Testis (tissue), 3 donors: ENCODE data around the gene SLC6A15. TPM values are rescaled to one million over a fixed set of nuclear protein-coding genes. Genes with fewer than 3 reads are reported as not detected.

Source experiments
- DNase-seq: peaks from one replicate; pipeline ENCODE4 v3.0.0-alpha.2; 2019
- H3K27ac ChIP-seq, 2 donors: fragments of 200-600 bp; sonication (generic); one replicate each; pipeline ENCODE4 v1.5.1; 2019
- H3K27me3 ChIP-seq: fragments of 200-600 bp; sonication (generic); one replicate; pipeline ENCODE4 v1.5.1; 2019
- H3K36me3 ChIP-seq: fragments of 200-600 bp; sonication (generic); one replicate; pipeline ENCODE4 v1.5.1; 2017; ENCODE audit warnings: low read depth; ENCODE audit errors: missing control alignments
- H3K4me1 ChIP-seq: fragments of 200-600 bp; sonication (generic); one replicate; pipeline ENCODE4 v1.5.1; 2019
- H3K4me3 ChIP-seq, 2 donors: fragments of 200-600 bp; sonication (generic); one replicate each; pipeline ENCODE4 v1.5.1; 2017 to 2019
- H3K9me3 ChIP-seq: fragments of 200-600 bp; sonication (generic); one replicate; pipeline ENCODE4 v1.5.1; 2017
- POLR2A ChIP-seq: fragments of 450-650 bp; IDR thresholded peaks from one replicate; pipeline ENCODE4 v1.6.1; 2017; ENCODE audit warnings: antibody characterized with exemption, mild to moderate bottlenecking, moderate library complexity
- WGBS, 2 donors: methylation state at CpG; one replicate each; pipeline ENCODE4 v1.1.5; 2018; 5-methylcytosine and 5-hydroxymethylcytosine counted together
- intact Hi-C: fragments of 100-400 bp; cut with DNase I; formaldehyde crosslinking; loops from one replicate; pipeline ENCODE4 v1.15.1; 2023; ENCODE audit warnings: low total_unique reads
- polyA plus RNA-seq: library from polyadenylated mRNA; stranded (reverse); fragments of 350-450 nt; fragmentation: Illumina TruSeq; extraction: RNeasy Lipid Tissue Mini Kit (QIAGEN cat#74804); gene quantifications from one replicate; pipeline ENCODE4 v1.2.3, GENCODE V29; 2014; ENCODE audit warnings: low read depth, low replicate concordance; ENCODE audit not compliant: insufficient read depth
- total RNA-seq, 2 donors: library from RNA; depleted of rRNA; stranded (reverse); fragments of >200 nt; gene quantifications; one replicate each; pipeline ENCODE4 v1.2.3, GENCODE V29; 2016
- TF ChIP-seq, protein P1 (sequence below), 3 experiments: fragments of 450-650 bp in 2 of 3; fragments of 200-600 bp in 1 of 3; sonication (generic) in 1 of 3; IDR thresholded peaks; one replicate each; pipeline ENCODE4 v1.5.1; 2016 to 2019; ENCODE audit warnings: antibody characterized with exemption in 3 of 3, mild to moderate bottlenecking in 2 of 3, moderate library complexity in 1 of 3

SLC6A15 gene
- total and polyA plus RNA-seq, 3 donors from 2014 or later: 1.7 to 3.1 (median 2.0) TPM

DNA sequence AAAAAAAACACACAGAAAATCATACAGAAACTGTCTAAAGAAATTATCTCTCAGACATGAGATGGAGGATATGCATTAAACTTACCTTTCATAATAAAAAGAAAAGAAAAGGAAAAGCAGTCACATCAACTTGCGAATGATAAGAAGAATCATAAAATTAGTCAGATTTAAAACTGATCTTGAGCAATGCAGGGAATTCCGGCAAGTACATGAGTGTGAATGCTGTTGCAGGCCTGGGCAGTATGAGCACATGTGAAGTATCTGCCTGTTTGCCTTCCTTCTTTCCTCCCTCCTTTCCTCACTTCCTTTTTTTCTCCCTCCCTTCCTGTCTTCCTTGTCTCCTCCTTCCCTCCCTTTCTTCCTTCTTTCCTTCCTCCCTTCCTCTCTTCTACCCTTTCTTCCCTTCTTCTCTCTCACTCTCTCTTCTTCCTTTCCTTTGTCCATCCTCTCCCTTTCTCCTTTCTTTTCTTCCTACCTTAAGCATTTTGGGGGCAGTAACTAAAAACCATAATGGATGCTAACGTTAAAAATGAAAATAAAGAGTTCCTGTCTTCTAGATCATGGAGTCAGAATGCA is 38.5 kb upstream of the SLC6A15 start:
- no peak overlapping the region for H3K27ac ChIP-seq
- no peaks in the 10 kb centered on the region for H3K36me3 ChIP-seq
- H3K27me3 ChIP-seq: no peaks in the 10 kb centered on the region
- no peak for DNase-seq
- no peak overlapping the region for H3K4me3 ChIP-seq
- intact Hi-C loops: no loop called here
- 83 to 84% methylated on average over 3 of the region's 3 CpGs for WGBS, 2 donors
- H3K4me1 ChIP-seq: no peaks in the 10 kb centered on the region
- H3K9me3 ChIP-seq: no peaks in the 10 kb centered on the region
- no peak for TF ChIP-seq POLR2A
- TF ChIP-seq, protein P1, sequence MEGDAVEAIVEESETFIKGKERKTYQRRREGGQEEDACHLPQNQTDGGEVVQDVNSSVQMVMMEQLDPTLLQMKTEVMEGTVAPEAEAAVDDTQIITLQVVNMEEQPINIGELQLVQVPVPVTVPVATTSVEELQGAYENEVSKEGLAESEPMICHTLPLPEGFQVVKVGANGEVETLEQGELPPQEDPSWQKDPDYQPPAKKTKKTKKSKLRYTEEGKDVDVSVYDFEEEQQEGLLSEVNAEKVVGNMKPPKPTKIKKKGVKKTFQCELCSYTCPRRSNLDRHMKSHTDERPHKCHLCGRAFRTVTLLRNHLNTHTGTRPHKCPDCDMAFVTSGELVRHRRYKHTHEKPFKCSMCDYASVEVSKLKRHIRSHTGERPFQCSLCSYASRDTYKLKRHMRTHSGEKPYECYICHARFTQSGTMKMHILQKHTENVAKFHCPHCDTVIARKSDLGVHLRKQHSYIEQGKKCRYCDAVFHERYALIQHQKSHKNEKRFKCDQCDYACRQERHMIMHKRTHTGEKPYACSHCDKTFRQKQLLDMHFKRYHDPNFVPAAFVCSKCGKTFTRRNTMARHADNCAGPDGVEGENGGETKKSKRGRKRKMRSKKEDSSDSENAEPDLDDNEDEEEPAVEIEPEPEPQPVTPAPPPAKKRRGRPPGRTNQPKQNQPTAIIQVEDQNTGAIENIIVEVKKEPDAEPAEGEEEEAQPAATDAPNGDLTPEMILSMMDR (IDR thresholded peaks at IDR 0.05): no peak

DNA sequence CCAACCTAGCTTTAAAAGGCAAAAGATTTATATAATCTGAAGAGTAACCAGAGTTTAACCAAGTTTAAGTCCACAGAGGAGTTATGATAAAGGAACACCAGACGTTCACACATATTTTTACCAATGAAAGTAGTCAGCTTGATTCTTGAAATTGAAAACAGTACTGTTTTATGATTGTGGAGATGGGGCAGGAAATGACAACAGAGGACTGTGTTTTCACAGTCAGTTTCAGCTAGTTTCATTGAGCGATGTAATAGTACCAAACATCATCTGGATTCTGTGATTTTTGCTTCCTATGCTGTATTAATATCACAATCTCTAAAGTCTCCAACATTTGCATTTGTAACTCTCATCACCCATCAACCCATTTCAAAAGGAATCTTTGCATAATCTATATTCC is 34.2 kb upstream of the SLC6A15 start:
- WGBS, 2 donors: 74 to 83% methylated on average over 2 of the region's 2 CpGs
- Histone ChIP-seq H3K9me3 (no peaks in the 10 kb centered on the region), H3K27ac (no peak overlapping the region), H3K27me3 (no peaks in the 10 kb centered on the region), H3K4me1 (no peaks in the 10 kb centered on the region), H3K36me3 (no peaks in the 10 kb centered on the region), H3K4me3 (no peak overlapping the region)
- no peak for TF ChIP-seq POLR2A
- TF ChIP-seq, protein P1 (IDR thresholded peaks at IDR 0.05): no peak
- intact Hi-C loops: no loop called here
- no peak for DNase-seq

DNA sequence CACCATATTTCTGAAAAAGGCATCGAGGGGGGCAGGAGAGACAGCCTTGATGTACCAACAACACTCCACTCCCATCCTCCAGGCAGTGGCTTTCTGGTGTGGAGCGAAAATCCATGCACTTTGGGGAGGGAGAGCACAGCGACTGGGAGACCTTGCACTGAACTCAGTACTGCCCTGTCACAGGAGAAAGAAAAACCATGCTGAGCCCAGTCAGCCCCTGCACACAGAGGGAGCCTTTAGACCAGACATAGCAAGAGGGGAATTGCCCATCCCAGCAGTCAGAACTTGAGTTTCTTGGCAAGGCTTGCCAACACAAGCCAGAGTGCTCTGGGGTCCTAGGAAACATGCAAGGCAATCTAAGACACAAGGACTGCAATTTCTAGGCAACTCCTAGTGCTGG is 24.8 kb upstream of the SLC6A15 start:
- Histone ChIP-seq H3K27ac (no peak overlapping the region), H3K36me3 (no peaks in the 10 kb centered on the region), H3K9me3 (no peaks in the 10 kb centered on the region), H3K4me1 (no peaks in the 10 kb centered on the region), H3K4me3 (no peak overlapping the region), H3K27me3 (no peaks in the 10 kb centered on the region)
- 81 to 82% methylated on average over 3 of the region's 3 CpGs for WGBS, 2 donors
- TF ChIP-seq, protein P1 (IDR thresholded peaks at IDR 0.05): no peak
- no peak for TF ChIP-seq POLR2A
- DNase-seq: no peak
- intact Hi-C loops: no loop called here

DNA sequence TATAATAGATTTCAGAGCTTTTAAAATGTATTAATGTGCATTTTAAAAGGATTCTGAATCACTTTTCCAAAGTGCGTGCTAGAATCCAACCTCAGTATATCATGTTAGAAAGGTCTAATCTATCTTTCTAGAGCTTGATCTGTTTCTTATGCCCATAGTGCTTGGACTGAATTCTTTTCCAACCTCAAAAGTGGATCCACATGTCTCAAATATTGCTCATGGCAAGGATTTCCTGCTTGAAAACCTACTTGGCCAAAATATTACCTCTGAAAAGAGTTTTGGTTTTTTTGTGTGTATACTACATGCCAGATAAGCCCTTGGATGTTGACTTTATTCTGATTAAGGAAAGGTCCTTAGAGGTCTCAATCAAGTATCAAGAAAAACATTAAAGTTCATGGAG is 16.9 kb upstream of the SLC6A15 start:
- TF ChIP-seq POLR2A: no peak
- TF ChIP-seq, protein P1 (IDR thresholded peaks at IDR 0.05): no peak
- WGBS, 2 donors: 86 to 92% methylated on average over 1 of the region's 1 CpG

DNA sequence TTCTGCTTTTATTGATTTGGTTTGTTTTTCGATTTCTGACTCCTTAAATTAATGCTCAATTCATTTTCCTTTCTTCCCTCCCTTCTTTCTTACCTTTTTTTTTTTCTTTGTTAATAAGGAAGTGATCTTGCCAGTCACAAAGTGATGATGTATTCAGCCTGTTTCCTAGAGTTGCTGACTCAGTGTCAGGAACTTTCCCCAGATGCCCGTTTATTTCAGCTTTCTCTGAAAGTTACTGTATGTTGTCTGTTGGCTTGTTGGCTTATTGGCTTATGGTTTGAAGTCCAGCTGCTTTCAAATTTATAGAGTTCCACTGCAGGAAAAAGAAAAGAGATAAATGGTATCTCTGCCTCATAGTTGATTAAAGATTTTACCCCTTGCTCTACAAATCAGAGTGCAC is 12.4 kb upstream of the SLC6A15 start:
- intact Hi-C loops: no loop called here
- H3K36me3 ChIP-seq: no peaks in the 10 kb centered on the region
- H3K4me1 ChIP-seq: no peaks in the 10 kb centered on the region
- no peaks in the 10 kb centered on the region for H3K9me3 ChIP-seq
- TF ChIP-seq POLR2A: no peak
- TF ChIP-seq, protein P1 (IDR thresholded peaks at IDR 0.05): no peak
- 56 to 65% methylated on average over 2 of the region's 2 CpGs for WGBS, 2 donors
- DNase-seq: no peak
- no peak overlapping the region for H3K27ac ChIP-seq
- H3K4me3 ChIP-seq: no peak overlapping the region
- no peaks in the 10 kb centered on the region for H3K27me3 ChIP-seq

More for the DNA sequence above, 16.9 kb upstream of the SLC6A15 start:
- Histone ChIP-seq H3K27me3 (no peaks in the 10 kb centered on the region), H3K36me3 (no peaks in the 10 kb centered on the region), H3K4me3 (no peak overlapping the region), H3K27ac (no peak overlapping the region), H3K4me1 (no peaks in the 10 kb centered on the region), H3K9me3 (no peaks in the 10 kb centered on the region)
- intact Hi-C loops: no loop called here
- no peak for DNase-seq
